Activated gamma-delta T cell treated with Interleukin-2 at 50 U/mL for 16 hours (primary cell): Measurements from ENCODE around the gene APOL3.
"Not testable (repeated sequence)": the region's sequence is repeated elsewhere in the genome, so short reads cannot be mapped to it uniquely, and the experiment has no call there.

ENCODE experiments used
- DNase-seq: peaks from one replicate; pipeline ENCODE4 v3.0.0-alpha.2; 2020

Gene APOL3

GRCh38 chr22:36160499-36160942, at the start of gene APOL3:
APOL3 (minus strand) TSS chr22:36160755; CDS start chr22:36149055, 11,700 bp downstream.
- no peak for DNase-seq

GRCh38 chr22:36210224-36210623, 49.7 kb upstream of the APOL3 start:
- no peak for DNase-seq

- not testable (repeated sequence) for DNase-seq
Observed at GRCh38 chr22:36209488-36209908, 48.9 kb upstream of the APOL3 start.

- no peak for DNase-seq
Observed at GRCh38 chr22:36208914-36209313, 48.4 kb upstream of the APOL3 start.

GRCh38 chr22:36208162-36208765, 47.7 kb upstream of the APOL3 start:
- DNase-seq, result no peak

- DNase-seq, result no peak
Observed at GRCh38 chr22:36206255-36206654, 45.7 kb upstream of the APOL3 start.

- DNase-seq, result not testable (repeated sequence)
Observed at GRCh38 chr22:36205573-36205972, 45.0 kb upstream of the APOL3 start.

GRCh38 chr22:36204632-36205015, 44.1 kb upstream of the APOL3 start:
- DNase-seq, result no peak

GRCh38 chr22:36204001-36204631, 43.6 kb upstream of the APOL3 start:
- DNase-seq, result no peak

- not testable (repeated sequence) for DNase-seq
Observed at GRCh38 chr22:36203441-36203840, 42.9 kb upstream of the APOL3 start.

GRCh38 chr22:36202906-36203305, 42.4 kb upstream of the APOL3 start:
- DNase-seq, result not testable (repeated sequence)

GRCh38 chr22:36201630-36202319, 41.2 kb upstream of the APOL3 start, which contains the start of gene APOL4:
APOL4 (minus strand) TSS chr22:36201809; CDS start chr22:36201734, 75 bp downstream.
- DNase-seq, result no peak

GRCh38 chr22:36201025-36201424, 40.5 kb upstream of the APOL3 start:
- DNase-seq, result not testable (repeated sequence)

GRCh38 chr22:36199001-36199551, 38.5 kb upstream of the APOL3 start:
- DNase-seq, result no peak

- DNase-seq, result no peak
Observed at GRCh38 chr22:36198536-36198935, 38.0 kb upstream of the APOL3 start.

- no peak for DNase-seq
Observed at GRCh38 chr22:36197514-36198146, 37.1 kb upstream of the APOL3 start.

GRCh38 chr22:36197065-36197440, 36.5 kb upstream of the APOL3 start:
- DNase-seq, result no peak

- no peak for DNase-seq
Observed at GRCh38 chr22:36196254-36197064, 35.9 kb upstream of the APOL3 start.

GRCh38 chr22:36194971-36195370, 34.4 kb upstream of the APOL3 start:
- DNase-seq, result peak; percentile 28

GRCh38 chr22:36194385-36194784, 33.8 kb upstream of the APOL3 start:
- DNase-seq, result no peak

- DNase-seq, result no peak
Observed at GRCh38 chr22:36193577-36193976, 33.0 kb upstream of the APOL3 start.

GRCh38 chr22:36193171-36193570, 32.6 kb upstream of the APOL3 start:
- no peak for DNase-seq
